CD14-positive monocyte (primary cell): ENCODE results near the gene ANKLE1. TPM values are rescaled to one million over a fixed set of nuclear protein-coding genes. Genes with fewer than 3 reads are reported as not detected.

Source experiments
- DNase-seq, 3 donors: peaks; one replicate each; pipeline ENCODE4 v3.0.0-alpha.2; 2011 to 2022
- H2AFZ ChIP-seq: 2 replicates; pipeline ENCODE4 v1.6.0; 2012; ENCODE audit warnings: mild to moderate bottlenecking, low read depth, low read length, inconsistent platforms; ENCODE audit not compliant: insufficient read depth, poor library complexity, severe bottlenecking
- H3K27ac ChIP-seq, 2 donors: 1 replicate in 1 of 2; 2 replicates in 1 of 2; pipeline ENCODE4 v1.5.1; 2012 to 2013; ENCODE audit warnings: low read length in 2 of 2, control low read depth in 1 of 2, inconsistent platforms in 1 of 2, low read depth in 1 of 2, mild to moderate bottlenecking in 1 of 2
- H3K27me3 ChIP-seq, 2 donors: one replicate each; pipeline versions ENCODE4 v1.6.0 to v1.6.1; 2011 to 2013; ENCODE audit warnings: low read length in 2 of 2; ENCODE audit not compliant: control insufficient read depth in 2 of 2, insufficient read depth in 2 of 2
- H3K36me3 ChIP-seq, 2 donors: replicated peaks in 1 of 2; 1 replicate in 1 of 2; 2 replicates in 1 of 2; pipeline versions ENCODE4 v1.5.1 to v1.6.1; 2012 to 2013; ENCODE audit warnings: low read length in 2 of 2, control low read depth in 1 of 2, inconsistent platforms in 1 of 2, mild to moderate bottlenecking in 1 of 2; ENCODE audit not compliant: insufficient read depth in 2 of 2, control insufficient read depth in 1 of 2
- H3K4me1 ChIP-seq, 2 donors: 1 replicate in 1 of 2; 2 replicates in 1 of 2; pipeline versions ENCODE4 v1.5.1 to v1.6.1; 2012 to 2013; ENCODE audit warnings: low read length in 2 of 2, control low read depth in 1 of 2, inconsistent platforms in 1 of 2, mild to moderate bottlenecking in 1 of 2, moderate library complexity in 1 of 2; ENCODE audit not compliant: insufficient read depth in 2 of 2, control insufficient read depth in 1 of 2
- H3K4me2 ChIP-seq: replicated peaks from 2 replicates; pipeline ENCODE3; 2012; ENCODE audit warnings: low read length, moderate library complexity, mild to moderate bottlenecking; ENCODE audit not compliant: poor library complexity, severe bottlenecking; ENCODE audit errors: extremely low read depth
- H3K4me3 ChIP-seq, 3 experiments: fragments of 200-600 bp in 1 of 3; sonication (generic) in 1 of 3; replicated peaks in 1 of 3; 1 replicate in 2 of 3; 2 replicates in 1 of 3; pipeline ENCODE4 v1.5.1; 2011 to 2013; ENCODE audit warnings: low read length in 3 of 3, mild to moderate bottlenecking in 3 of 3, control low read depth in 2 of 3, low read depth in 2 of 3, inconsistent platforms in 1 of 3, moderate library complexity in 1 of 3
- H3K79me2 ChIP-seq: 2 replicates; pipeline ENCODE4 v1.6.0; 2012; ENCODE audit warnings: mild to moderate bottlenecking, control low read depth, inconsistent platforms, low read length, moderate library complexity; ENCODE audit not compliant: insufficient read depth
- H3K9ac ChIP-seq: 2 replicates; pipeline ENCODE4 v1.6.0; 2017; ENCODE audit warnings: low read length, mild to moderate bottlenecking; ENCODE audit not compliant: insufficient read depth, poor library complexity, severe bottlenecking
- H3K9me3 ChIP-seq, 2 donors: replicated peaks in 1 of 2; 1 replicate in 1 of 2; 2 replicates in 1 of 2; pipeline versions ENCODE4 v1.5.1 to v1.6.1; 2012 to 2013; ENCODE audit warnings: low read length in 2 of 2, control low read depth in 1 of 2; ENCODE audit not compliant: control insufficient read depth in 1 of 2, insufficient read depth in 1 of 2
- H4K20me1 ChIP-seq: 2 replicates; pipeline ENCODE4 v1.6.0; 2012; ENCODE audit warnings: mild to moderate bottlenecking, low read length, control low read depth, moderate library complexity; ENCODE audit not compliant: insufficient read depth
- H3K27ac Mint-ChIP-seq, 7 donors: one replicate each; pipeline ENCODE4 v1.8.0; 2020; ENCODE audit warnings: mild to moderate bottlenecking in 7 of 7, mixed read lengths in 7 of 7, moderate library complexity in 6 of 7, inconsistent platforms in 2 of 7
- H3K27me3 Mint-ChIP-seq, 3 donors: one replicate each; pipeline ENCODE4 v1.8.0; 2021 to 2022; ENCODE audit warnings: low read depth in 3 of 3, mild to moderate bottlenecking in 3 of 3, mixed read lengths in 3 of 3, moderate library complexity in 3 of 3, inconsistent platforms in 1 of 3
- H3K36me3 Mint-ChIP-seq, 2 donors: one replicate each; pipeline ENCODE4 v1.8.0; 2020; ENCODE audit warnings: mixed read lengths in 2 of 2, inconsistent platforms in 1 of 2, mild to moderate bottlenecking in 1 of 2
- H3K4me1 Mint-ChIP-seq: one replicate; pipeline ENCODE4 v1.8.0; 2020; ENCODE audit warnings: mild to moderate bottlenecking, mixed read lengths
- H3K4me3 Mint-ChIP-seq, 2 donors: one replicate each; pipeline ENCODE4 v1.8.0; 2020; ENCODE audit warnings: mild to moderate bottlenecking in 2 of 2, mixed read lengths in 2 of 2, moderate library complexity in 1 of 2
- H3K9me3 Mint-ChIP-seq, 7 donors: one replicate each; pipeline ENCODE4 v1.8.0; 2020 to 2022; ENCODE audit warnings: mixed read lengths in 7 of 7, mild to moderate bottlenecking in 6 of 7, moderate library complexity in 6 of 7, inconsistent platforms in 2 of 7
- WGBS: methylation state at CpG from one replicate; pipeline ENCODE4 v1.1.5; 2013; ENCODE audit warnings: missing lambda C conversion rate; ENCODE audit not compliant: insufficient coverage; 5-methylcytosine and 5-hydroxymethylcytosine counted together
- intact Hi-C, 2 donors: fragments of 100-400 bp; cut with micrococcal nuclease; formaldehyde crosslinking; loops; one replicate each; pipeline versions ENCODE4 v1.15.0 to v1.15.1; 2023
- polyA plus RNA-seq, 3 donors: library from polyadenylated mRNA; depleted of rRNA in 1 of 3; unstranded in 2 of 3; stranded (reverse) in 1 of 3; fragments of 300-500 nt in 2 of 3; fragments of >200 nt in 1 of 3; fragmentation: Illumina TruSeq in 2 of 3; gene quantifications; 1 replicate in 2 of 3; 2 replicates in 1 of 3; pipeline ENCODE4 v1.2.3, GENCODE V29; 2012 to 2021
- TF ChIP-seq, protein P1 (sequence below): fragments of 200-600 bp; IDR thresholded peaks from one replicate; pipeline ENCODE4 v1.8.0; 2022; ENCODE audit warnings: antibody characterized with exemption, mild to moderate bottlenecking

ANKLE1 gene
- polyA plus RNA-seq, 3 donors = 1.3 to 8.5 (median 2.2) TPM

DNA sequence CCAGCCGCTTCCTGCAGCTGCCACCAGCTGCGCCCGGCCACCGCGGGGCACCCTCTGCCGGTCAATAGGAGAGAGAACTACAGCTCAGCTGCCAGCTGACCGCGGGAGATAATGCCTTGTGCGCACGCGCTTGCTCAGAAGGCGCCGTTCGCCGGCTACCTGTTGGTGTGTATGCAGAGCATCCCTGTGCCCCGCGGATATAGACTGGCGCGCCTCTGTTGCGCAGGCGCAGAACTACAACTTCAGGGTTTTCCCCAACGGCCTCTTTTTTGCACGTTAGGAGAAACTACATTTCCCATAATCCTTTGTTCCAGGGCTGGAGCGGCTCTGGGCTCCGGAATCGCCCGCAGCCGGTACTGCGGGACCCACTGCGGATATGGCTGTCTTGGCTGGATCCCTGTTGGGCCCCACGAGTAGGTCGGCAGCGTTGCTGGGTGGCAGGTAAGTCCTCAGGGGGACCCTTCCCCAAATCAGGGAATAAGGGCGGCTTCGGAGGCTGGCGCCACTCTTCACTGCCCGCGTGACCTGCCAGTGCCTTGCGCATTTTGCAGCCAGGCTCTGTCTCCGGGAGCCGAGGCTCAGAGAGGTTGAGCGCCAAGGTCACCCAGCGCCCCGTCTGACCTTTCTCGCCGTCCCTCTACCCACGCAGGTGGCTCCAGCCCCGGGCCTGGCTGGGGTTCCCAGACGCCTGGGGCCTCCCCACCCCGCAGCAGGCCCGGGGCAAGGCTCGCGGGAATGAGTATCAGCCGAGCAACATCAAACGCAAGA, 24.0 kb downstream of the ANKLE1 start, which contains the start of gene MRPL34:
Gene MRPL34, plus strand, starts transcription at position 356 of the 768 bp plus-strand sequence. Its CDS starts 21 bp downstream, at position 377.
- peaks cover 4 to 5% of the 10 kb centered on the region in 2 donors for H3K36me3 Mint-ChIP-seq
- H3K4me1 ChIP-seq = peaks cover 54 to 63% of the 10 kb centered on the region in 2 donors

DNA sequence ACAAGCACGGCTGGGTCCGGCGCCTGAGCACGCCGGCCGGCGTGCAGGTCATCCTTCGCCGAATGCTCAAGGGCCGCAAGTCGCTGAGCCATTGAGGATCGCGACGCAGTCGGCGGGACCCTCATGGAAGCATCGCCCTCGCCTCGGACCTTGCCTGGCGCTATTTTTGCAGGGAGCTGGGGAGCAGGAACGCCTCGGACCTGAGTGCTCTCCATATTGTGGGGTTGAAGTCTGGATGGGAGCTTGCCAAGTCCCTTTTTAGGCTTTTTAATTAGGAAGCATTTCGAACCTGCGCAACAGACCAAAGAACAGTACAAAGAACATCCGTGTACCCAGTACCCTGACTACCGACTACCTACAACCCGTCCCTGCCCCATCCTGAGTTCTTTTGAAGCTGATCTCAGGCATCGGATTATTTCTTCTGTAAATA, 24.6 kb downstream of the ANKLE1 start:
- H4K20me1 ChIP-seq = peaks cover 29% of the 10 kb centered on the region
- H2AFZ ChIP-seq = peak overlapping the region; percentile 88
- peaks cover 0 to 2% of the 10 kb centered on the region in 2 donors for H3K36me3 ChIP-seq
- H3K79me2 ChIP-seq = peaks cover 53% of the 10 kb centered on the region
- H3K4me3 Mint-ChIP-seq = peak overlapping the region; percentile 86 to 90
- H3K4me1 Mint-ChIP-seq = peaks cover 44% of the 10 kb centered on the region
- no peak for DNase-seq
- H3K36me3 Mint-ChIP-seq = peaks cover 2 to 3% of the 10 kb centered on the region in 2 donors
- intact Hi-C loops = no loop called here
- H3K27ac ChIP-seq = peak overlapping the region; percentile 56 to 82
- peaks cover 54 to 64% of the 10 kb centered on the region in 2 donors for H3K4me1 ChIP-seq
- H3K27ac Mint-ChIP-seq = peak overlapping the region; percentile 31 to 82 (median 60)
- peak overlapping the region; percentile 80 for H3K4me2 ChIP-seq
- peaks cover 0 to 3% (median 0%) of the 10 kb centered on the region in 3 donors for H3K27me3 Mint-ChIP-seq
- peak overlapping the region; percentile 53 to 76 (median 75) for H3K4me3 ChIP-seq
- no peaks in the 10 kb centered on the region for H3K27me3 ChIP-seq
- no peaks in the 10 kb centered on the region for H3K9me3 ChIP-seq
- WGBS = 13% methylated on average over 24 of the region's 28 CpGs
- peak overlapping the region; percentile 66 for H3K9ac ChIP-seq
- H3K9me3 Mint-ChIP-seq = peaks cover 0 to 1% (median 0%) of the 10 kb centered on the region in 7 donors
- TF ChIP-seq, protein P1, sequence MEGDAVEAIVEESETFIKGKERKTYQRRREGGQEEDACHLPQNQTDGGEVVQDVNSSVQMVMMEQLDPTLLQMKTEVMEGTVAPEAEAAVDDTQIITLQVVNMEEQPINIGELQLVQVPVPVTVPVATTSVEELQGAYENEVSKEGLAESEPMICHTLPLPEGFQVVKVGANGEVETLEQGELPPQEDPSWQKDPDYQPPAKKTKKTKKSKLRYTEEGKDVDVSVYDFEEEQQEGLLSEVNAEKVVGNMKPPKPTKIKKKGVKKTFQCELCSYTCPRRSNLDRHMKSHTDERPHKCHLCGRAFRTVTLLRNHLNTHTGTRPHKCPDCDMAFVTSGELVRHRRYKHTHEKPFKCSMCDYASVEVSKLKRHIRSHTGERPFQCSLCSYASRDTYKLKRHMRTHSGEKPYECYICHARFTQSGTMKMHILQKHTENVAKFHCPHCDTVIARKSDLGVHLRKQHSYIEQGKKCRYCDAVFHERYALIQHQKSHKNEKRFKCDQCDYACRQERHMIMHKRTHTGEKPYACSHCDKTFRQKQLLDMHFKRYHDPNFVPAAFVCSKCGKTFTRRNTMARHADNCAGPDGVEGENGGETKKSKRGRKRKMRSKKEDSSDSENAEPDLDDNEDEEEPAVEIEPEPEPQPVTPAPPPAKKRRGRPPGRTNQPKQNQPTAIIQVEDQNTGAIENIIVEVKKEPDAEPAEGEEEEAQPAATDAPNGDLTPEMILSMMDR = no peak

More for the DNA sequence above, 24.0 kb downstream of the ANKLE1 start, which contains the start of gene MRPL34:
- Mint-ChIP-seq H3K27me3 (peaks cover 0 to 3% (median 0%) of the 10 kb centered on the region in 3 donors), H3K4me3 (peak within 1 kb of the TSS; percentile 86 to 90), H3K9me3 (peaks cover 0 to 1% (median 0%) of the 10 kb centered on the region in 7 donors), H3K4me1 (peaks cover 42% of the 10 kb centered on the region), H3K27ac (peak within 1 kb of the TSS; percentile 82 to 93 (median 90))
- intact Hi-C loops = loop anchor here in 1 of 2 donors (2.0 kb wide), 1 partner anchor 39 kb away; the partner anchor contains the start of gene BABAM1
- H3K4me2 ChIP-seq = peak within 1 kb of the TSS; percentile 80
- TF ChIP-seq, protein P1 = peak; percentile 81
- peaks cover 52% of the 10 kb centered on the region for H3K79me2 ChIP-seq
- H3K9me3 ChIP-seq = no peaks in the 10 kb centered on the region
- peak; percentile 98 to 99 (median 99) for DNase-seq
- peaks cover 0 to 2% of the 10 kb centered on the region in 2 donors for H3K36me3 ChIP-seq
- H3K9ac ChIP-seq = peak within 1 kb of the TSS; percentile 66
- WGBS = under 1% methylated on average over 54 of the region's 55 CpGs
- H3K27me3 ChIP-seq = no peaks in the 10 kb centered on the region
- H3K4me3 ChIP-seq = peak within 1 kb of the TSS; percentile 53 to 76 (median 75)
- peak within 1 kb of the TSS; percentile 56 to 82 for H3K27ac ChIP-seq
- peaks cover 27% of the 10 kb centered on the region for H4K20me1 ChIP-seq
- peak within 1 kb of the TSS; percentile 88 for H2AFZ ChIP-seq
